Stomach smooth muscle (tissue), 2 donors: ENCODE results near the gene ZBTB3.

ENCODE experiments used
- H3K27ac ChIP-seq: one replicate; pipeline ENCODE4 v1.7.0; 2013; ENCODE audit warnings: mild to moderate bottlenecking, low read length, inconsistent platforms
- H3K27me3 ChIP-seq, 2 donors: one replicate each; pipeline ENCODE4 v1.7.0; 2013; ENCODE audit warnings: low read length in 2 of 2; ENCODE audit not compliant: insufficient read depth in 2 of 2, control insufficient read depth in 1 of 2
- H3K36me3 ChIP-seq, 2 donors: one replicate each; pipeline ENCODE4 v1.7.0; 2013; ENCODE audit warnings: low read length in 2 of 2; ENCODE audit not compliant: control insufficient read depth in 2 of 2, insufficient read depth in 2 of 2
- H3K4me1 ChIP-seq: one replicate; pipeline ENCODE4 v1.7.0; 2013; ENCODE audit warnings: low read length; ENCODE audit not compliant: control insufficient read depth, insufficient read depth
- H3K4me3 ChIP-seq, 2 donors: one replicate each; pipeline ENCODE4 v1.7.0; 2013; ENCODE audit warnings: low read length in 2 of 2
- H3K9ac ChIP-seq, 2 donors: one replicate each; pipeline ENCODE4 v1.7.0; 2013; ENCODE audit warnings: low read length in 2 of 2, mild to moderate bottlenecking in 1 of 2
- H3K9me3 ChIP-seq, 2 donors: one replicate each; pipeline ENCODE4 v1.7.0; 2013; ENCODE audit warnings: low read length in 2 of 2; ENCODE audit not compliant: control insufficient read depth in 2 of 2
- donor health status: healthy.
- donor health status: Pancreatic carcinoma.

Gene ZBTB3

DNA sequence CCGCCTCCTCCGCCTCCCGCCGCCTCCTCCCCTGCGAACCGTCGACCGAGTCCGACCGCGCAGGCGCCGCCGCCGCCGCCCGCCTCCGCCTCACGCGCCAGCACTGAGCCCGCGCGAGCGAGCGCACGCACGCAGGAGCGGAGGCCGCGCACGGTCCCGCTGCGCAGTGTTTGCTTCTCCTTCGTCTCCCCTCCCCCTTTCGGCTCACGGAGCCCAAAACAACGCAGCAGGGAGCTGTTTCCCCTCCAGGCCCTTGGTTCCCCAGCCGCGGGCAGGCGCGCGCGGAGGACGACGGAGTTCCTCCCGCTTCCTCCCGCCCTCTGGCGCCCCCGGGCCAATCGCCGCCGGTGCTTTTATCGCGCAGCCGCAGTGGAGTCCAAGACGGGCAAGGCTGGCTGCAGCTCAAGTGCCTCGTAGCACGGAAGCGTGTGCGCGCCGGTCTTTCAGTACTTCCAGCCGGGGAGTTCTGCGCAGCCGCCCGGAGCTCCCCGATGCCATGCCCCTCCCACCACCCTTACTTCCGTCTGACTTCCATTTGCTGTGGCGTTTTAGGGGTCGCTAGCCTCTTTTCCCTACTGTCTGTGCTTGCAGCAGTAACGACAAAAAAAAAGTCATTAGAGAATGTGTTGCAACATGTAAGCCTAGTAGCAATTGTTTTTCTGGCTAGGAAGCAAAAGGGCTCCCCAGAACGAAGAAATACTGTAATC lies 26.6 kb downstream of the ZBTB3 start, which contains the start of gene HNRNPUL2:
Gene HNRNPUL2, minus strand, starts transcription at position 293 of the 707 bp plus-strand sequence. CDS start 301 bp downstream, outside the sequence.
- H3K4me3 ChIP-seq = peak within 1 kb of the TSS; percentile 99
- no peaks in the 10 kb centered on the region for H3K27me3 ChIP-seq
- H3K9me3 ChIP-seq = no peaks in the 10 kb centered on the region
- peak within 1 kb of the TSS; percentile 88 to 94 for H3K9ac ChIP-seq
- H3K27ac ChIP-seq = peak within 1 kb of the TSS; percentile 97
- H3K4me1 ChIP-seq = peaks cover 37% of the 10 kb centered on the region
- peaks cover 15 to 17% of the 10 kb centered on the region in 2 donors for H3K36me3 ChIP-seq

- peaks cover 20 to 22% of the 10 kb centered on the region in 2 donors for H3K36me3 ChIP-seq
- peak overlapping the region; percentile 99 for H3K4me3 ChIP-seq
- no peaks in the 10 kb centered on the region for H3K27me3 ChIP-seq
- H3K4me1 ChIP-seq = peaks cover 40% of the 10 kb centered on the region
- peak overlapping the region; percentile 97 for H3K27ac ChIP-seq
- H3K9ac ChIP-seq = peak overlapping the region; percentile 88 to 94
- H3K9me3 ChIP-seq = no peaks in the 10 kb centered on the region
Measured at GRCh38 chr11:62726915-62727164, 27.1 kb downstream of the ZBTB3 start.

- H3K4me1 ChIP-seq = peaks cover 41% of the 10 kb centered on the region
- no peaks in the 10 kb centered on the region for H3K27me3 ChIP-seq
- peak overlapping the region; percentile 97 for H3K27ac ChIP-seq
- H3K9me3 ChIP-seq = no peaks in the 10 kb centered on the region
- peaks cover 25 to 27% of the 10 kb centered on the region in 2 donors for H3K36me3 ChIP-seq
- H3K4me3 ChIP-seq = peak overlapping the region; percentile 99
- peak overlapping the region; percentile 88 to 94 for H3K9ac ChIP-seq
Measured at GRCh38 chr11:62726156-62726914, 27.6 kb downstream of the ZBTB3 start.

DNA sequence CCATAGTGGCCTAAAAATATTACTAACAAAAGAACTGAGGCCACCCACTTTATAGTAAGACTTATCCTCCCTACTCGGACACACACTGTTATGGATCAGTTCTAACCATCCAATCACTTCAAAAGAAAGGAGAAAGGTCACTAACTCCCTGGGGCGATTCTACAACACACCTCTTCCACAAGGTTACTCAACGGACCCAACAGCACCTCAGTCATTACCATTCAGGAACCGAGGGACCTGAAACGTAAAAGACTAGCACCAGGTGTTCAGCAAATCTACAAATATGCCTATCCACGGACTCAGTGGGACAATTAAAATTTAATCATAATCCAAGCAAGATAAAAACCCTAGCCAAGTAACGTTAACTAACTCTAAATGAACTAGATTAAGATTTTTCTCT lies 28.3 kb downstream of the ZBTB3 start:
- Histone ChIP-seq H3K4me1 (peaks cover 41% of the 10 kb centered on the region), H3K27ac (peak overlapping the region; percentile 97), H3K9ac (peak overlapping the region; percentile 88 to 94), H3K27me3 (no peaks in the 10 kb centered on the region), H3K9me3 (no peaks in the 10 kb centered on the region), H3K36me3 (peaks cover 27 to 33% of the 10 kb centered on the region in 2 donors), H3K4me3 (peak overlapping the region; percentile 99)

DNA sequence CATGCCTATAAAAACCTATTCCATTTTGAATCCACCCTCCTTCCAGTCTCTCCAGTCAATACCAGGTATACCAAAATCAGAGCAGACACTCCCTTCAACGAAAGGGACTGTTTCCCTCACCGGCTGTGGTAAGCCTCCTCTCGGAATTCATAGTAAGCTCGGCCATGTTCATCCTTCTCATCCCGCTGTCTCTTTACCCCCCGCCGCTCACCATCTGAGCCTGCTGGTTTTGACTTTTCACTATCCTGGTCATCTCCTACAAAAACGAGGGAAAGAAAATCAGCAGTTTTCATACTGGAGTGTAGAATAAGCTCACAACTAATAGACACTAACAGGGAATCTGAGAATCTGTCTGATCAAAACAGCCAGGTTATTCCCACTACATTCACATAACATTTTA lies 29.8 kb downstream of the ZBTB3 start:
- Histone ChIP-seq H3K4me3 (peak overlapping the region; percentile 15 to 99), H3K27me3 (no peaks in the 10 kb centered on the region), H3K9me3 (no peaks in the 10 kb centered on the region), H3K27ac (no peak overlapping the region), H3K9ac (peak overlapping the region; percentile 52 to 88), H3K4me1 (peaks cover 32% of the 10 kb centered on the region), H3K36me3 (peaks cover 40 to 44% of the 10 kb centered on the region in 2 donors)

DNA sequence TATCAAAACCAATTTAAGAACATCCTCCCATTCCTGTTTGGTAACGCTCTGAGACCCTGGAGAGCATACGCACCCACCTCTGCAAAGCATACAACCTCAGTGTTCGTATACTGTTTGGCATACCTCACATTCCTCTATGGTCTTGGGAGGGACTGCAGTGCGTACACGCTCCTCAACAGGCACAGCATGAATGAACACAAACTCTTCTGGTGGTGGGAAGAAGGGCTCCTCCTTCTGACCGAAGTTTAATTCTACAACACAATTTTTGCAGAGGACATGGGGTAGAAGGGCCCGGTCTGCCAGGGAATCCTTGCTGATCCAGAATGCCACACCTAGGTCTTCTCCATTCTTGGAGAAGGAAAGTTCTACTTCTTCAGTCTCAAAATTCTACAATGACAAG lies 32.0 kb downstream of the ZBTB3 start:
- no peak overlapping the region for H3K9ac ChIP-seq

GRCh38 chr11:62719302-62719978 lies 34.5 kb downstream of the ZBTB3 start:
- Histone ChIP-seq H3K27ac (peak overlapping the region; percentile 31), H3K9me3 (no peaks in the 10 kb centered on the region), H3K27me3 (no peaks in the 10 kb centered on the region), H3K9ac (no peak overlapping the region), H3K36me3 (peaks cover 78 to 79% of the 10 kb centered on the region in 2 donors), H3K4me3 (no peak overlapping the region), H3K4me1 (peaks cover 10% of the 10 kb centered on the region)

More for the DNA sequence above, 32.0 kb downstream of the ZBTB3 start:
- H3K36me3 ChIP-seq = peaks cover 57 to 59% of the 10 kb centered on the region in 2 donors
- no peaks in the 10 kb centered on the region for H3K9me3 ChIP-seq
- no peaks in the 10 kb centered on the region for H3K27me3 ChIP-seq
- no peak overlapping the region for H3K4me3 ChIP-seq
- H3K27ac ChIP-seq = no peak overlapping the region
- peaks cover 18% of the 10 kb centered on the region for H3K4me1 ChIP-seq

DNA sequence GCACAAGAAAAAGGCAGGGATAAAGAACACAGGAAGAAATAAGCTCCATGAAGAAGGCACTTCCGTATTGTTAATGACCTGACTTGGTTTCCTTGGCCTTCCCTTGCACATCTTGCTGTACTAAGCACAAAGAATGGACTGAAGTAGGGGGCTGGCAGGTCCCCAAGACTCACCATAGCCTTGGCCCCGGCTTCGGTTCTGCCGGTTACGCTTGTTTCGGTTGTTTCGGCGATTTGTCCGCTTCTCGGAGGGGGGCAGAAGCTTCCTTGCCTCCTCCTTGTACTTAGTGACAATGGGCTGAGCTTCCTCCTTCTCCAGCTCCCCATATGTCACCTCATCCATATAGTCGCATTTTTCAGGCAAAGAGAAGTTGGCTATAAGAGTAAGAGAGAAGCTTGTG lies 37.1 kb downstream of the ZBTB3 start:
- Histone ChIP-seq H3K27ac (no peak overlapping the region), H3K36me3 (peaks cover 61 to 76% of the 10 kb centered on the region in 2 donors), H3K9me3 (no peaks in the 10 kb centered on the region), H3K4me1 (peaks cover 3% of the 10 kb centered on the region), H3K9ac (no peak overlapping the region), H3K27me3 (no peaks in the 10 kb centered on the region), H3K4me3 (no peak overlapping the region)

DNA sequence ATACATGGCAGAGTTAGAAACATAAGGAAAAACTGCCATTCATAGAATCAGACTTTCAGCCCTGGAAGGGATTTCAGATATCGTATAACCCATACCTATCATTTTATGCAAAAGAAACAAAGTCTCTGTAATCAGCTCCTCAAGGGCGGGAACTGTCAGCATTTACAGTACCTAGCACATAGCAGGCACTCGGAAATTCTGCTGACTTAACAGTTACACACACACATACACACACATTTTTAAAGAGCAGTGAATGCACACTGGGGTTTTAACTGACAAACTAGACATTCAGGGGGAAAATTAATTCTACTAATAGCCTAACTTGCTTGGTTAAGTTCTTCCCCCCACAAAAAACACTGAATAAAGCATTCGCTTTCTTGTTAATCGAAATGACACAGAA lies 37.8 kb downstream of the ZBTB3 start:
- no peaks in the 10 kb centered on the region for H3K27me3 ChIP-seq
- no peak overlapping the region for H3K27ac ChIP-seq
- H3K36me3 ChIP-seq = peaks cover 59 to 74% of the 10 kb centered on the region in 2 donors
- no peaks in the 10 kb centered on the region for H3K9me3 ChIP-seq
- H3K9ac ChIP-seq = no peak overlapping the region
- H3K4me1 ChIP-seq = peaks cover 3% of the 10 kb centered on the region
- H3K4me3 ChIP-seq = no peak overlapping the region

- H3K4me1 ChIP-seq = peaks cover 6% of the 10 kb centered on the region
- no peaks in the 10 kb centered on the region for H3K9me3 ChIP-seq
- no peak overlapping the region for H3K4me3 ChIP-seq
- peaks cover 54 to 73% of the 10 kb centered on the region in 2 donors for H3K36me3 ChIP-seq
- no peaks in the 10 kb centered on the region for H3K27me3 ChIP-seq
- no peak overlapping the region for H3K27ac ChIP-seq
- H3K9ac ChIP-seq = no peak overlapping the region
Measured at GRCh38 chr11:62715150-62716130, 38.5 kb downstream of the ZBTB3 start.
